HG03097 (cell line): ENCODE results near the gene TENM3.

Experiments
- ATAC-seq: cut with Tn5 transposase; IDR thresholded peaks from one replicate; pipeline ENCODE4 v1.9.1; 2021; ENCODE audit not compliant: unreplicated experiment, low FRiP score

The TENM3 gene

GRCh38 chr4:182647646-182648300 is 404.6 kb downstream of the TENM3 start:
- no peak for ATAC-seq

- no peak for ATAC-seq
Measured at GRCh38 chr4:182648766-182649165, 405.6 kb downstream of the TENM3 start.

GRCh38 chr4:182649698-182650477 is 406.7 kb downstream of the TENM3 start:
- no peak for ATAC-seq

GRCh38 chr4:182653596-182653995 is 410.4 kb downstream of the TENM3 start:
- no peak for ATAC-seq

DNA sequence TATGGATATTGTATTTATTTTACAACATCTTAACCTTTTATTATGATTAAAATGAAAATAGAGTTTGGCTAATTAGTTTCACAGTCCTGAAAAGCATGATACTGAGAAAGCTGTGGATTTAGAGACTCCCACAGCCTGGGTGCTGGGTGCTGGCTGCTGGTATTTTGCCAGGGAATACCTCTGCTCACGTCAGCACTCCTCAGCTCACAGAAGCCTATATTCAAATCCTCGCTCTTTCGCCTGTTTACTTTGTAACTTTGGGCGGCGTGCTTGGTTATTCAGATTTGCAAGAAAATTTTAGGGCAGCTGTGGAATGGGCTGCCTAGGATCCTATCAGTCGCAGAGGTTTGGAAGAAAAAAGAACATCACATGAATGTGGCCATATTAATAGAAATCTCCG is 412.1 kb downstream of the TENM3 start:
- no peak for ATAC-seq

GRCh38 chr4:182662551-182662950 is 419.3 kb downstream of the TENM3 start:
- ATAC-seq = no peak

GRCh38 chr4:182671231-182671630 is 428.0 kb downstream of the TENM3 start:
- ATAC-seq = no peak

DNA sequence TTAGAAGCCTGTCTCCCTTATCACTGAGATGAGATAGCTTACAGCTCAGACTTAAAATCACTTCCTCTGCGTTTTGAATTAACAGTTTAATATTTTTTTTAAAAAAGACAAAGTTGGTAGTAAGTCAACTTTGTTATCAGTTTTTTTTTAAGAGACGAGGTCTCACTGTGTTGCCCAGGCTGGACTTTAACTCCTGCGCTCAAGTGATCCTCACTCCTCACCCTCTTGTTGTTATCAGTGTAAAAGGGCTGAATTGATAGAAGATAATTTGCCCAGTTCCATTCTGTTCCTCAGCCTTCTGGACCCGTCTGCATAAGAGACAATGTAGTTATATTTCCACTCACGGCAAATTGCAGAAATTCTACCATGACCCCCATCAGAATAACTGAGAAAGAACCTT is 428.5 kb downstream of the TENM3 start:
- no peak for ATAC-seq

DNA sequence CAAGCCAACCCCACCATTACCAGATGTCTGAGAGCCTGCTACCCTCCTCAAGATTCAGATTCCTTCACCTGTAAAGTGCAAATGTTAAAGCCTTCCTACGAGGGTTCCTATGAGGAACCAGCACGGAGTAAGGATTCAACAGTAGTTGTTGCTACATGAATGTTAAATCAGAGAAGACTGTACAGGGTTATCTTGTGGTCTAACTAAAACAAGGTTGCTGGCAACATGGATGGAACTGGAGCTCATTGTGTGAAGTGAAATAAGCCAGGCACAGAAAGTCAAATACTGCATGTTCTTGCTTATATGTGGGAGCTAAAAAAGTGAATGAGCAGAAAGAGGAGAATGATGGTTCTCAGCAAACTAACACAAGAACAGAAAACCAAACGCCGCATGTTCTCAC is 435.4 kb downstream of the TENM3 start:
- no peak for ATAC-seq

DNA sequence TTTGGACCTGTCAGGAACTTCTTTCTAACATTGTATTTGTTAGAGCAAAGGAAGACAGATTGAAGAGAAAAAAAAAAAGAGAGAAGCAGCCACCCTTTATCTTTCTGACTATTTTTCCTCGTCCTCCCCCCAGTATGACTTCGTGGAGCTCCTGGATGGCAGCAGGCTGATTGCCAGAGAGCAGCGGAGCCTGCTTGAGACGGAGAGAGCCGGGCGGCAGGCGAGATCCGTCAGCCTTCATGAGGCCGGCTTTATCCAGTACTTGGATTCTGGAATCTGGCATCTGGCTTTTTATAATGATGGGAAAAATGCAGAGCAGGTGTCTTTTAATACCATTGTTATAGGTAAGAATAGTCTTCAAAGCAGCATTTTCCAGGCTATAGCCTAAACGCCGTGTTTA is 436.3 kb downstream of the TENM3 start:
- no peak for ATAC-seq

- ATAC-seq = no peak
Measured at GRCh38 chr4:182680234-182680653, 437.0 kb downstream of the TENM3 start.

- no peak for ATAC-seq
Measured at GRCh38 chr4:182683661-182684060, 440.5 kb downstream of the TENM3 start.

- ATAC-seq = no peak
Measured at GRCh38 chr4:182684796-182685195, 441.6 kb downstream of the TENM3 start.

DNA sequence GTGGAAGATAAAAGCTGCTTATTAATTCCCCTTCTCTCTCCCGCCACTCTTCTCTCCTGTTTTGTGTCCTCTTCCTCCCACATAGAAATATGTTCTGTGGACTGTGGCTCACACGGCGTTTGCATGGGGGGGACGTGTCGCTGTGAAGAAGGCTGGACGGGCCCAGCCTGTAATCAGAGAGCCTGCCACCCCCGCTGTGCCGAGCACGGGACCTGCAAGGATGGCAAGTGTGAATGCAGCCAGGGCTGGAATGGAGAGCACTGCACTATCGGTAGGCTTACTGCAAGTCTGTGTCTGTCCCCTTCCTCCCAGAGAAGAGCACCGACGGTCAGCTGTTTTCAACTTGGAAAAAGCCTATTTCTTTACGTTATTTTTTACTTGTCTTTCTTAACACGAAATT is 444.9 kb downstream of the TENM3 start:
- ATAC-seq = no peak

DNA sequence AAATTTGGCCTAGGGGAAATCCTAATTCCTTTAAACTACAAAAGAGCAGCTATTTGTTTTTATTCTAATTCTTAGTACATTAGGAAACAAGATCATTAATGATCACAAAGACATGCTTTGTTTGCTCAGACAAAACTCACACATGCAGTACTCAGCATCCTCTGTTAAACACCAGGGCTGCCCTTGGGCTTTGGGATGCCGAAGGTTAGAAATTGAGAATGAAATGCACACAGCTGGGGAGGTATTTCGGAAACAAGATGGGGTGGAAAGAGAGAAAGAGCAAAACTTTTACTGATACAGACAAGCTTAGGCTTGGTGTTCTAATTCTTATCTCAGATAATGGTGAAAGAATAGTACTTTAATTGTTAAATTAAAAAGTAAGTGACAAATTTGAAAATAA is 451.3 kb downstream of the TENM3 start:
- ATAC-seq = no peak

DNA sequence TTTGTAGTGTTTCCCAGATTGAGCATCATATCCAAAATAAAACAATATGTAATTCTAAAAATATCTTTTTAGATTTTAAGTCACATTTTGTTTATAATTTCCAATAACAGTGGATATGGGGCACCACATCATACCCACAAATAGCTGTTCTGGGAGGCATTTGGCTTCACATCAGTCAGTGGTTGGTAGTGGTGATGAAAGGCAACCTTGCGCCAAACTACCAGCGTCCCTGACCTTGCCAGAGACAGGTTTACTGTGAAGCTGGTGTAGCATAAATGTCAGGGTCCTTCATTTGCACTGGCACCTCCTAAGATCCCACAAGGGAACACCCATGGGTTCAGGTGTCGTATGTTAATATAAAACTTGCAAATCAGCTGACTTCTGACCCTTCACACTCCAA is 451.8 kb downstream of the TENM3 start:
- no peak for ATAC-seq

- no peak for ATAC-seq
Measured at GRCh38 chr4:182695842-182696241, 452.6 kb downstream of the TENM3 start.

GRCh38 chr4:182697094-182697493 is 453.9 kb downstream of the TENM3 start:
- no peak for ATAC-seq

DNA sequence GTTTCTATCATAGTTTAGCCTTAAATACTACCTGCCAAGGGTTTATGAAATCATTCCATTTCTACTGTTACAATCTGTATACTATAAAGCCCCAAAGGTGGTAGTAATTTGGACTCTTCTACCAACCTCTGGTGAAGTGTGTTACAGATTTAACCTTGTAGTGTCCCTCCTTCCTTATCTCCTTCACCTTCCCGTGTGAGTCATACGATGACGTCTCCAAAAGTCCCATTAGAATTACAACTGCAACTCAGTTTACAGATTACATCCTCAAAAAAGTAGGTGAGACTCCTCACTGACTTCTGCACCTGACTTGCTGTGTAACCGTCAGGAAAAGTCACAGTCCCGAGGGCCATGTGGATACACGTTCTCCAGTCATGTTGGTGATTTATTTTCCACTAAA is 455.0 kb downstream of the TENM3 start:
- no peak for ATAC-seq

- no peak for ATAC-seq
Measured at GRCh38 chr4:182699201-182699600, 456.0 kb downstream of the TENM3 start.

- ATAC-seq = no peak
Measured at GRCh38 chr4:182699795-182700194, 456.6 kb downstream of the TENM3 start.
